Parathyroid adenoma (tissue), 2 donors: Measurements from ENCODE around the gene MAP4.

Experiments used
- H2AFZ ChIP-seq: fragments of 300-600 bp; sonication (generic); one replicate; pipeline ENCODE4 v1.7.0; 2017; ENCODE audit warnings: antibody characterized with exemption, mild to moderate bottlenecking
- H3K27ac ChIP-seq: fragments of 300-600 bp; sonication (generic); one replicate; pipeline ENCODE4 v1.7.0; 2017
- H3K27me3 ChIP-seq: fragments of 300-600 bp; sonication (generic); one replicate; pipeline ENCODE4 v1.7.0; 2017; ENCODE audit warnings: low read length; ENCODE audit not compliant: control insufficient read depth, insufficient read depth
- H3K36me3 ChIP-seq: fragments of 300-600 bp; sonication (generic); one replicate; pipeline ENCODE4 v1.7.0; 2017; ENCODE audit warnings: low read length; ENCODE audit not compliant: control insufficient read depth, insufficient read depth
- H3K4me1 ChIP-seq: fragments of 300-600 bp; sonication (generic); one replicate; pipeline ENCODE4 v1.7.0; 2017; ENCODE audit warnings: control low read depth
- H3K4me2 ChIP-seq: fragments of 300-600 bp; sonication (generic); one replicate; pipeline ENCODE4 v1.7.0; 2017; ENCODE audit warnings: low read length
- H3K4me3 ChIP-seq: fragments of 300-600 bp; sonication (generic); one replicate; pipeline ENCODE4 v1.7.0; 2017; ENCODE audit warnings: low read depth, low read length
- H3K79me2 ChIP-seq: fragments of 300-600 bp; sonication (generic); one replicate; pipeline ENCODE4 v1.7.0; 2017; ENCODE audit warnings: control low read depth
- H3K9ac ChIP-seq: fragments of 300-600 bp; sonication (generic); one replicate; pipeline ENCODE4 v1.7.0; 2017; ENCODE audit warnings: mild to moderate bottlenecking
- H3K9me3 ChIP-seq: fragments of 300-600 bp; sonication (generic); one replicate; pipeline ENCODE4 v1.7.0; 2017; ENCODE audit warnings: low read length; ENCODE audit not compliant: control insufficient read depth
- CTCF ChIP-seq: fragments of 300-600 bp; sonication (generic); IDR thresholded peaks from one replicate; pipeline ENCODE4 v1.7.0; 2017; ENCODE audit warnings: antibody characterized with exemption, mild to moderate bottlenecking
- donor health status: primary hyperparathyroidism.

MAP4 gene

GRCh38 chr3:48004694-48005093, 11.5 kb downstream of the MAP4 start:
- Histone ChIP-seq H3K4me2 (no peak overlapping the region), H3K27me3 (no peaks in the 10 kb centered on the region), H3K4me3 (no peak overlapping the region), H3K79me2 (peaks cover 4% of the 10 kb centered on the region), H3K27ac (no peak overlapping the region), H2AFZ (no peak overlapping the region), H3K9me3 (no peaks in the 10 kb centered on the region), H3K36me3 (no peaks in the 10 kb centered on the region), H3K9ac (no peak overlapping the region), H3K4me1 (no peaks in the 10 kb centered on the region)
- no peak for TF ChIP-seq CTCF

GRCh38 chr3:48002787-48003186, 13.4 kb downstream of the MAP4 start:
- Histone ChIP-seq H3K4me1 (no peaks in the 10 kb centered on the region), H3K27ac (no peak overlapping the region), H2AFZ (no peak overlapping the region), H3K36me3 (no peaks in the 10 kb centered on the region), H3K79me2 (no peaks in the 10 kb centered on the region), H3K27me3 (no peaks in the 10 kb centered on the region), H3K4me2 (no peak overlapping the region), H3K4me3 (no peak overlapping the region), H3K9me3 (no peaks in the 10 kb centered on the region), H3K9ac (no peak overlapping the region)
- TF ChIP-seq CTCF: no peak

GRCh38 chr3:48001991-48002390, 14.2 kb downstream of the MAP4 start:
- Histone ChIP-seq H3K27ac (no peak overlapping the region), H3K4me3 (no peak overlapping the region), H3K9ac (no peak overlapping the region), H3K4me1 (no peaks in the 10 kb centered on the region), H2AFZ (no peak overlapping the region), H3K4me2 (no peak overlapping the region), H3K79me2 (no peaks in the 10 kb centered on the region), H3K36me3 (no peaks in the 10 kb centered on the region), H3K27me3 (no peaks in the 10 kb centered on the region), H3K9me3 (no peaks in the 10 kb centered on the region)
- TF ChIP-seq CTCF: no peak

GRCh38 chr3:48000212-48000611, 16.0 kb downstream of the MAP4 start:
- TF ChIP-seq CTCF: no peak
- no peaks in the 10 kb centered on the region for H3K4me1 ChIP-seq
- H3K4me2 ChIP-seq: no peak overlapping the region
- H3K79me2 ChIP-seq: peaks cover 15% of the 10 kb centered on the region
- H3K9ac ChIP-seq: no peak overlapping the region
- H3K27me3 ChIP-seq: no peaks in the 10 kb centered on the region
- no peak overlapping the region for H3K4me3 ChIP-seq
- no peaks in the 10 kb centered on the region for H3K36me3 ChIP-seq
- no peaks in the 10 kb centered on the region for H3K9me3 ChIP-seq
- H2AFZ ChIP-seq: no peak overlapping the region
- H3K27ac ChIP-seq: no peak overlapping the region

- no peaks in the 10 kb centered on the region for H3K27me3 ChIP-seq
- no peak overlapping the region for H3K4me3 ChIP-seq
- H3K4me2 ChIP-seq: no peak overlapping the region
- TF ChIP-seq CTCF: no peak
- no peak overlapping the region for H2AFZ ChIP-seq
- H3K36me3 ChIP-seq: no peaks in the 10 kb centered on the region
- H3K9me3 ChIP-seq: no peaks in the 10 kb centered on the region
- no peak overlapping the region for H3K27ac ChIP-seq
- H3K79me2 ChIP-seq: peaks cover 15% of the 10 kb centered on the region
- no peaks in the 10 kb centered on the region for H3K4me1 ChIP-seq
- no peak overlapping the region for H3K9ac ChIP-seq
These were observed 19.8 kb downstream of the MAP4 start for GRCh38 chr3:47996440-47996839.
